GM19463 (cell line): ENCODE data around the gene SPC25.
"Not testable (repeated sequence)": the region's sequence is repeated elsewhere in the genome, so short reads cannot be mapped to it uniquely, and the experiment has no call there.

Experiments used
- ATAC-seq: cut with Tn5 transposase; IDR thresholded peaks from one replicate; pipeline ENCODE4 v1.9.1; 2021; ENCODE audit warnings: mild to moderate bottlenecking, moderate library complexity; ENCODE audit not compliant: unreplicated experiment

Gene SPC25

GRCh38 chr2:168904358-168904757 is 14.1 kb upstream of the SPC25 start:
- no peak for ATAC-seq

- no peak for ATAC-seq
These were observed 13.7 kb upstream of the SPC25 start for GRCh38 chr2:168903888-168904287.

GRCh38 chr2:168901003-168901402 is 10.8 kb upstream of the SPC25 start, which contains the start of gene G6PC2:
TSS of gene G6PC2 (plus strand) at chr2:168901291. CDS start at chr2:168901332, 41 bp downstream.
- ATAC-seq, result no peak

- no peak for ATAC-seq
These were observed 7.2 kb upstream of the SPC25 start for GRCh38 chr2:168897449-168897848.

GRCh38 chr2:168896783-168897182 is 6.6 kb upstream of the SPC25 start:
- ATAC-seq, result no peak

GRCh38 chr2:168895771-168896170 is 5.5 kb upstream of the SPC25 start:
- ATAC-seq, result no peak

GRCh38 chr2:168894720-168895119 is 4.5 kb upstream of the SPC25 start:
- no peak for ATAC-seq

GRCh38 chr2:168894101-168894500 is 3.9 kb upstream of the SPC25 start:
- ATAC-seq, result no peak

GRCh38 chr2:168892327-168892726 is 2.1 kb upstream of the SPC25 start:
- no peak for ATAC-seq

GRCh38 chr2:168889635-168890005 is 610 bp downstream of the SPC25 start:
- ATAC-seq, result no peak

- no peak for ATAC-seq
These were observed 5.3 kb downstream of the SPC25 start for GRCh38 chr2:168884975-168885374.

- not testable (repeated sequence) for ATAC-seq
These were observed 8.1 kb downstream of the SPC25 start for GRCh38 chr2:168882163-168882562.

GRCh38 chr2:168874368-168875054 is 15.7 kb downstream of the SPC25 start:
- no peak for ATAC-seq

GRCh38 chr2:168870824-168871223 is 19.4 kb downstream of the SPC25 start:
- not testable (repeated sequence) for ATAC-seq

- not testable (repeated sequence) for ATAC-seq
These were observed 19.9 kb downstream of the SPC25 start for GRCh38 chr2:168870369-168870768.

GRCh38 chr2:168867164-168867563 is 23.1 kb downstream of the SPC25 start:
- not testable (repeated sequence) for ATAC-seq

GRCh38 chr2:168858146-168858545 is 32.1 kb downstream of the SPC25 start:
- no peak for ATAC-seq

- no peak for ATAC-seq
These were observed 34.6 kb downstream of the SPC25 start for GRCh38 chr2:168855601-168856000.

GRCh38 chr2:168854651-168855050 is 35.6 kb downstream of the SPC25 start:
- no peak for ATAC-seq

- ATAC-seq, result no peak
These were observed 36.8 kb downstream of the SPC25 start for GRCh38 chr2:168853471-168853870.

- ATAC-seq, result no peak
These were observed 37.7 kb downstream of the SPC25 start for GRCh38 chr2:168852481-168852880.

- no peak for ATAC-seq
These were observed 38.4 kb downstream of the SPC25 start for GRCh38 chr2:168851674-168852320.

GRCh38 chr2:168850846-168851245 is 39.4 kb downstream of the SPC25 start:
- no peak for ATAC-seq
